ENCODE results near the gene SUMO2. TPM values are rescaled to one million over a fixed set of nuclear protein-coding genes. Genes with fewer than 3 reads are reported as not detected.

SUMO2 gene
- 62.1 TPM for total RNA-seq

DNA sequence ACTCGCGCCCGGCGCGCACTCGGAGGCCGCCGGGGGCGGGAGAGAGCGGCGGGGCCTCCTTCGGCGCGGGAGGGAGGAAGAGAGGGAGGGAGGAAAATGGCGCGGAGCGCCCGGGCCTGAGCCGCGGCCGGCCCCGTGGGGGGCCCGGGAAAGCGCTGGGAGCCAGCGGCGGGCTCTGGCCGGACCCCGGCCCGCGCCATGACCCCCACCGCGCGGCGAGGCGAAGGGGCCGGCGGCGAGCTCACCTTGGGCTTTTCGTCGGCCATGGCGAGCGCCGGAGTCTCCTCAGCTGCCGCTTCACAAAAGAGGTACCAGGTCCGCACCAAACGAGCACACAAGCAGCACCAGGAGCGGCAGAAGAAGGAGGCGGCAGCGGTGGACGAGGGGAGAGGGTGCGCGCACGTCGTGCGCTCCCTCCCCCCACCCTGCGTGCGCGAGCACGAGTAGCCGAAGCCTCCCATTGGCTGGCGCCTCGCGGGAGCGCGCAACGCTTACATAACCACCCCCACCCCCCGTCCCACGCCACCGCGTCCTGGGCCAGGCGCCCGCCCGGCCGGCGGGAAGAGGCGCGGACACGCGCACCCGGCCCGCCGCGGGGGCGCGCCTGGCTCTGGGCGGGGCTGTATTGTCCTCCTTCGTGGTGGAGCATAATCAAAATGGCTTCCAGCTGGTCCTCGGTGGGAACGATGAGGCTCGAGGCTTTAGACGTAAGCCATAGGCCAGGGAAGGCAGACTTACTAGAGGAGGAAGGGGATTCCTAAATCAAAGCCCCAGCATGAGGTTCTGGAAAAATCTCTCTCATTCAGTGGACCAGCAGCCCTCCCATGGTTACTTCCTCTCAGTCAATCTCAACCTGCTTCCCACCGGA lies at the start of gene SUMO2:
TSS of gene SUMO2 (minus strand) at position 391 of the 868 bp plus-strand sequence. CDS start at position 266, 125 bp downstream.
- Histone ChIP-seq H3K9me3 (ENCODE audit: control insufficient read depth in 3 of 3, low read length in 3 of 3) (no peaks in the 10 kb centered on the region), H3K4me3 (ENCODE audit: low read length in 3 of 3) (peak within 1 kb of the TSS; percentile 85 to 92 (median 86)), H3K27me3 (ENCODE audit: control insufficient read depth in 3 of 3, insufficient read depth in 3 of 3, low read length in 3 of 3) (no peaks in the 10 kb centered on the region), H3K4me1 (ENCODE audit: control insufficient read depth in 3 of 3, insufficient read depth in 3 of 3, low read length in 3 of 3) (peaks cover 10 to 24% (median 19%) of the 10 kb centered on the region in 3 donors), H3K27ac (ENCODE audit: low read depth, low read length) (peak within 1 kb of the TSS; percentile 93), H3K9ac (ENCODE audit: low read depth in 1 of 3, low read length in 3 of 3) (peak within 1 kb of the TSS; percentile 80 to 96 (median 95)), H3K36me3 (ENCODE audit: control insufficient read depth in 3 of 3, insufficient read depth in 3 of 3, low read length in 3 of 3) (peaks cover 2 to 13% (median 10%) of the 10 kb centered on the region in 3 donors)

DNA sequence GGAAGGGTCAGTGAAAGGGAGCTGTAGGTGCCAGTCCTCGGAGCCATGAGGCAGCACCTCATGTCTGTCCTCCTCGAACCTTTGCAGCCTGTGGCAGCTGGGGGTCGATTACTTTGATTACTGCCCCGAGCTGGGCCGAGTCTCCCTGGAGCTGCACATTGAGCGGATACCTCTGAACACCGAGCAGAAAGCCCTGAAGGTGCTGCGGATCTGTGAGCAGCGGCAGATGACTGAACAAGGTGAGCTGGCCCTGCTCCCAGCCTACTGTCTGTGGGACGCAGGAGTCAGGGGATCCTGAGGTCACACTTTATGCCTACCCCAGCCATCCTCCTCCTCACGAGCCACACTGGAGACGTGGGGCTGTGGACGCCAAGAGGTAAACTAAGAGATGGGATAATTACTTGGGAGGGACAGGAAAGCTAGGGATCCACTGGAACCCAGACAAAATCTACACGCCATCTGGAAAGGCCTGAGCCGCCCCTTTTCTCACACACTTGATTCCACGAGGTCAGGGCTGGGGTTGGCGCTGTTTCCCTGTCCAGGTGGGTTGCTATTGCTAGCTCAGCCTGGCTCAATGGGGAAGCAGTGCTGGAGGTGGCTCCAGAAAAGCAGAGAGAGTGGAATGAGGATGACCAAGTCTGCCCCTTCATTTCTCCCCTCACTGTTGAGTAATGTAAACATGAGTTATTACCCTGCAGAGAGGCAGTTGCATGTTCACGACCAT lies 49.1 kb upstream of the SUMO2 start:
- H3K9me3 ChIP-seq (ENCODE audit: control insufficient read depth in 3 of 3, low read length in 3 of 3), result no peaks in the 10 kb centered on the region
- no peaks in the 10 kb centered on the region for H3K27me3 ChIP-seq (ENCODE audit: control insufficient read depth in 3 of 3, insufficient read depth in 3 of 3, low read length in 3 of 3)
- H3K36me3 ChIP-seq (ENCODE audit: control insufficient read depth in 3 of 3, insufficient read depth in 3 of 3, low read length in 3 of 3), result peaks cover 60 to 79% (median 68%) of the 10 kb centered on the region in 3 donors
- H3K27ac ChIP-seq (ENCODE audit: low read depth, low read length), result no peak overlapping the region
- no peak overlapping the region for H3K9ac ChIP-seq (ENCODE audit: low read depth in 1 of 3, low read length in 3 of 3)
- no peak overlapping the region for H3K4me3 ChIP-seq (ENCODE audit: low read length in 3 of 3)
- peaks cover 0 to 4% (median 0%) of the 10 kb centered on the region in 3 donors for H3K4me1 ChIP-seq (ENCODE audit: control insufficient read depth in 3 of 3, insufficient read depth in 3 of 3, low read length in 3 of 3)

DNA sequence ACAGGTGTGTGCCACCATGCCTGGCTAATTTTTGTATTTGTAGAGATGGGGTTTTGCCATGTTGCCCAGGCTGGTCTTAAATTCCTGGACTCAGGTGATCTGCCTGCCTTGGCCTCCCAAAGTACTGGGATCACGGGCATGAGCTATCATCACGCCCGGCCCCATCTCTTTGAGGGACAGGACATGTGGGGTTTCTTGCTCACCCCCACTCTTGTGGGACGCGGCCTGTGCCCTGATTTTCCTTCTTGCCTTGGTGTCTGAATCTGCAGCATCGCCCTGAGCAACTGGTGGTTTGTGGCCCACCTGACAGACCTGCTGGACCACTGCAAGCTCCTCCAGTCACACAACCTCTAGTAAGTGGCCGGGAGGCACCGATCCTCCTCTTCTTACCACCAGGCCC lies 48.3 kb upstream of the SUMO2 start:
- H3K36me3 ChIP-seq (ENCODE audit: control insufficient read depth in 3 of 3, insufficient read depth in 3 of 3, low read length in 3 of 3), result peaks cover 62 to 79% (median 70%) of the 10 kb centered on the region in 3 donors
- H3K4me3 ChIP-seq (ENCODE audit: low read length in 3 of 3), result no peak overlapping the region
- H3K9ac ChIP-seq (ENCODE audit: low read depth in 1 of 3, low read length in 3 of 3), result no peak overlapping the region
- H3K27me3 ChIP-seq (ENCODE audit: control insufficient read depth in 3 of 3, insufficient read depth in 3 of 3, low read length in 3 of 3), result no peaks in the 10 kb centered on the region
- no peak overlapping the region for H3K27ac ChIP-seq (ENCODE audit: low read depth, low read length)
- peaks cover 0 to 4% (median 0%) of the 10 kb centered on the region in 3 donors for H3K4me1 ChIP-seq (ENCODE audit: control insufficient read depth in 3 of 3, insufficient read depth in 3 of 3, low read length in 3 of 3)
- H3K9me3 ChIP-seq (ENCODE audit: control insufficient read depth in 3 of 3, low read length in 3 of 3), result no peaks in the 10 kb centered on the region

DNA sequence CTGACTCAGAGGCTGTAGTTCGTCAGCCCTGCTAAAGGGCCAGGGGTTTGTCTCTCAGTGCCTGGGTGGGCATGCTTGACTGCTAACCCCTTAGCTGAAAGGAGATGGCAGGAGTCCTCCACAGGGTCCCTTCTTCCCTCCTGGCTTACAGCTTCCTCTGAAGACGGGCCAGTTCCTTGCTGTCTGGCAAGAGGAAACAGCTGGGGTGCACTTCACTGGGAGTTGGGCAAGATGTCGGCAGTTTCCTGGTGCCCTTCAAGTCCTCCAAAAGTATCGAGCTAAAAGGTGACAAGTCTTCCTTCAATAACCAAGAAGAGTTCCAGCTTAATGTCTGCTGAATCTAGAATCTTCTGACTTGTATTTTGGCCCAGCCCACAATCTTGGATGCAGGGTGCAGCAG lies 46.1 kb upstream of the SUMO2 start:
- Histone ChIP-seq H3K27ac (ENCODE audit: low read depth, low read length) (peak overlapping the region; percentile 32), H3K36me3 (ENCODE audit: control insufficient read depth in 3 of 3, insufficient read depth in 3 of 3, low read length in 3 of 3) (peaks cover 60 to 72% (median 63%) of the 10 kb centered on the region in 3 donors), H3K27me3 (ENCODE audit: control insufficient read depth in 3 of 3, insufficient read depth in 3 of 3, low read length in 3 of 3) (no peaks in the 10 kb centered on the region)

DNA sequence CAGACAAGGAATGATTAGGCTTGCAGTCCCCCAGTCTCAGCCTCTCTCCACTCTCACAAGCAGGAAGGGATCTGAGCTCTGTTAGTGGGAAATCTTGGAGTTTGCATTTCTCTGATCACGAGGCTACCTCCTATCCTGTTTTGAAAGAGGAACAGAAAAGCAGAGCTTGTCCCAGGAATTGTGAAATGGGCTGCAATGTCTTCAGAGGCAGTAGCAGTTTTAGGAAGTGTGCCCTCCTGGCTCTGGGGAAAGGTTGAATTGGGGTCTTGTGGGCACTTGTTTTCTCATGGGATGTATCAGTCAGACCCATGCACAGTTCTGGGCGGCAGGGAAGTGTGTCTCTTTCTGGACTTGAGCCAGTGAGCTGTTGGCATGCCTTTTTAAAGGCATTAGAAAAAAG lies 45.5 kb upstream of the SUMO2 start:
- peaks cover 0 to 4% (median 0%) of the 10 kb centered on the region in 3 donors for H3K4me1 ChIP-seq (ENCODE audit: control insufficient read depth in 3 of 3, insufficient read depth in 3 of 3, low read length in 3 of 3)
- no peak overlapping the region for H3K9ac ChIP-seq (ENCODE audit: low read depth in 1 of 3, low read length in 3 of 3)
- H3K36me3 ChIP-seq (ENCODE audit: control insufficient read depth in 3 of 3, insufficient read depth in 3 of 3, low read length in 3 of 3), result peaks cover 62 to 72% (median 65%) of the 10 kb centered on the region in 3 donors
- H3K27me3 ChIP-seq (ENCODE audit: control insufficient read depth in 3 of 3, insufficient read depth in 3 of 3, low read length in 3 of 3), result no peaks in the 10 kb centered on the region
- H3K27ac ChIP-seq (ENCODE audit: low read depth, low read length), result peak overlapping the region; percentile 21
- no peaks in the 10 kb centered on the region for H3K9me3 ChIP-seq (ENCODE audit: control insufficient read depth in 3 of 3, low read length in 3 of 3)
- H3K4me3 ChIP-seq (ENCODE audit: low read length in 3 of 3), result no peak overlapping the region

More for the DNA sequence above, 46.1 kb upstream of the SUMO2 start:
- peaks cover 0 to 4% (median 0%) of the 10 kb centered on the region in 3 donors for H3K4me1 ChIP-seq (ENCODE audit: control insufficient read depth in 3 of 3, insufficient read depth in 3 of 3, low read length in 3 of 3)
- no peak overlapping the region for H3K4me3 ChIP-seq (ENCODE audit: low read length in 3 of 3)
- H3K9ac ChIP-seq (ENCODE audit: low read depth in 1 of 3, low read length in 3 of 3), result no peak overlapping the region
- H3K9me3 ChIP-seq (ENCODE audit: control insufficient read depth in 3 of 3, low read length in 3 of 3), result no peaks in the 10 kb centered on the region

DNA sequence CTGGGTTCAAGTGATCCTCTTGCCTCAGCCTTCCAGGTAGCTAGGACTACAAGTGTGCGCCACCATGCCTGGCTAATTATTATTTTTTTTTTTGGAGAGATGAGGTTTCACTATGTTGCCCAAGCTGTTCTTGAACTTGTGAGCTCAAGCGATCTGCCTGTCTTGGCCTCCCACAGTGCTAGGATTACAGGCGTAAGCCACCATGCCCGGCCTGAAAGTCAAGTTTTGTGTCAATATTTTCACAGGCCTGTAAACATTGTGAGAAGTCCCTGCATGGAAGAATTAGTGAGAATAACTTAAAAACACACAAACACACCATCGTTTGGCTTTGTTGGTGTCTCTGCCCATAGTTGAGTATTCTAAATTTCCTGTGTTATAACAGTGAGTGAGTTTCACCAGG lies 45.0 kb upstream of the SUMO2 start:
- Histone ChIP-seq H3K9me3 (ENCODE audit: control insufficient read depth in 3 of 3, low read length in 3 of 3) (no peaks in the 10 kb centered on the region), H3K4me3 (ENCODE audit: low read length in 3 of 3) (no peak overlapping the region), H3K4me1 (ENCODE audit: control insufficient read depth in 3 of 3, insufficient read depth in 3 of 3, low read length in 3 of 3) (peaks cover 0 to 4% (median 0%) of the 10 kb centered on the region in 3 donors), H3K36me3 (ENCODE audit: control insufficient read depth in 3 of 3, insufficient read depth in 3 of 3, low read length in 3 of 3) (peaks cover 59 to 71% (median 61%) of the 10 kb centered on the region in 3 donors), H3K9ac (ENCODE audit: low read depth in 1 of 3, low read length in 3 of 3) (no peak overlapping the region), H3K27me3 (ENCODE audit: control insufficient read depth in 3 of 3, insufficient read depth in 3 of 3, low read length in 3 of 3) (no peaks in the 10 kb centered on the region), H3K27ac (ENCODE audit: low read depth, low read length) (no peak overlapping the region)

DNA sequence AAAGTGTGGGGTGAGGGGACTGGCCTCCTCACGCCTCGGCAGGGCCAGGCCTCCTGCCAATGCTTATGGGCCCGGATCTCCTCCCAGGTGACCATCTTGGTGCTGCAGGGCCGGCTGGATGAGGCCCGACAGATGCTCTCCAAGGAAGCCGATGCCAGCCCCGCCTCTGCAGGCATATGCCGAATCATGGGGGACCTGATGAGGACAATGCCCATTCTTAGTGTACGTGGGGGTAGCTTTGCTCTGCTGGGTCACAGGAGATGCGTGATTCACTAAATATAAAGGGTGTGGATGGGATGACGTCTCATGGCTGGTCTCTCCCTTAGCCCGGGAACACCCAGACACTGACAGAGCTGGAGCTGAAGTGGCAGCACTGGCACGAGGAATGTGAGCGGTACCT lies 42.3 kb upstream of the SUMO2 start:
- Histone ChIP-seq H3K9ac (ENCODE audit: low read depth in 1 of 3, low read length in 3 of 3) (no peak overlapping the region), H3K4me3 (ENCODE audit: low read length in 3 of 3) (no peak overlapping the region), H3K36me3 (ENCODE audit: control insufficient read depth in 3 of 3, insufficient read depth in 3 of 3, low read length in 3 of 3) (peaks cover 41 to 57% (median 45%) of the 10 kb centered on the region in 3 donors), H3K27me3 (ENCODE audit: control insufficient read depth in 3 of 3, insufficient read depth in 3 of 3, low read length in 3 of 3) (no peaks in the 10 kb centered on the region), H3K9me3 (ENCODE audit: control insufficient read depth in 3 of 3, low read length in 3 of 3) (no peaks in the 10 kb centered on the region), H3K4me1 (ENCODE audit: control insufficient read depth in 3 of 3, insufficient read depth in 3 of 3, low read length in 3 of 3) (peaks cover 0 to 4% (median 0%) of the 10 kb centered on the region in 3 donors), H3K27ac (ENCODE audit: low read depth, low read length) (no peak overlapping the region)

DNA sequence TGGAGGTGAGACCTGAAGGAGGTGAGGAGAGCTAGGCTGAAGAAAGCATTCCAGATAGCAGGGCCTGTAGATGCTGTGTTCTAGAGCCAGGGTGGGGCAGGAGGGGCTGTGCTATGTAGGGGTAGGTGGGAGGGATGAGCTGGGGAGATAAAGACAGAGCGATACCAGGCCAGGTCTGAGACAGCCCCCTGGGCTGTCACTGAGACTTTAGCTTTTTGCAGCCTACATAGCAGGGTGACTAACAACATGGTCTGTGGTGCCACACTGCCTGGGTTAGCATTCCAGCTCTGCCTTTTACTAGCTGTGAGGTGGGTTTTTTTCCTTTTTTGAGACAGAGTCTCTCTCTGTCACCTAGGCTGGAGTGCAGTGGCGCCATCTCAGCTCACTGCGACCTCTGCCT lies 37.1 kb upstream of the SUMO2 start:
- no peak overlapping the region for H3K27ac ChIP-seq (ENCODE audit: low read depth, low read length)
- no peaks in the 10 kb centered on the region for H3K4me1 ChIP-seq (ENCODE audit: control insufficient read depth in 3 of 3, insufficient read depth in 3 of 3, low read length in 3 of 3)
- no peaks in the 10 kb centered on the region for H3K9me3 ChIP-seq (ENCODE audit: control insufficient read depth in 3 of 3, low read length in 3 of 3)
- H3K36me3 ChIP-seq (ENCODE audit: control insufficient read depth in 3 of 3, insufficient read depth in 3 of 3, low read length in 3 of 3), result peaks cover 44 to 53% (median 51%) of the 10 kb centered on the region in 3 donors
- no peaks in the 10 kb centered on the region for H3K27me3 ChIP-seq (ENCODE audit: control insufficient read depth in 3 of 3, insufficient read depth in 3 of 3, low read length in 3 of 3)
- no peak overlapping the region for H3K9ac ChIP-seq (ENCODE audit: low read depth in 1 of 3, low read length in 3 of 3)
- no peak overlapping the region for H3K4me3 ChIP-seq (ENCODE audit: low read length in 3 of 3)

DNA sequence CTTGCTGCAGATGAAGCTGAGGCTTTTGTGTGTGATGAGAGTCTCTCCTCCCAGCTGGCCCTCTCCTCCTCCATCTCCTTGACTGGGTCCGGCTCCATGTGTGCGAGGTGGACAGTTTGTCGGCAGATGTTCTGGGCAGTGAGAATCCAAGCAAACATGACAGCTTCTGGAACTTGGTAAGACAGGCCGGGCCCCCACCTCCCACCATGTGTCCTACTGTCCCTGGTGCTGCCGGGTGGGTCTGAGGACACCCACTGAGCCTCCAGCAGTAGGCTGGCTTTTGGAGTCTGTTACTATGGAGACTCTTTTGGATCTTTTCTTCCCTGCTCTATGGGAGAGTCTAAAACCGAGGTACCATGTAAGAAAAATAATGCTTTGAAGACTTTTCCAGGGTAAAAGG lies 35.4 kb upstream of the SUMO2 start:
- H3K4me1 ChIP-seq (ENCODE audit: control insufficient read depth in 3 of 3, insufficient read depth in 3 of 3, low read length in 3 of 3), result no peaks in the 10 kb centered on the region
- no peak overlapping the region for H3K27ac ChIP-seq (ENCODE audit: low read depth, low read length)
- H3K9me3 ChIP-seq (ENCODE audit: control insufficient read depth in 3 of 3, low read length in 3 of 3), result no peaks in the 10 kb centered on the region
- no peak overlapping the region for H3K9ac ChIP-seq (ENCODE audit: low read depth in 1 of 3, low read length in 3 of 3)
- H3K4me3 ChIP-seq (ENCODE audit: low read length in 3 of 3), result no peak overlapping the region
- no peaks in the 10 kb centered on the region for H3K27me3 ChIP-seq (ENCODE audit: control insufficient read depth in 3 of 3, insufficient read depth in 3 of 3, low read length in 3 of 3)
- H3K36me3 ChIP-seq (ENCODE audit: control insufficient read depth in 3 of 3, insufficient read depth in 3 of 3, low read length in 3 of 3), result peaks cover 46 to 61% (median 60%) of the 10 kb centered on the region in 3 donors

DNA sequence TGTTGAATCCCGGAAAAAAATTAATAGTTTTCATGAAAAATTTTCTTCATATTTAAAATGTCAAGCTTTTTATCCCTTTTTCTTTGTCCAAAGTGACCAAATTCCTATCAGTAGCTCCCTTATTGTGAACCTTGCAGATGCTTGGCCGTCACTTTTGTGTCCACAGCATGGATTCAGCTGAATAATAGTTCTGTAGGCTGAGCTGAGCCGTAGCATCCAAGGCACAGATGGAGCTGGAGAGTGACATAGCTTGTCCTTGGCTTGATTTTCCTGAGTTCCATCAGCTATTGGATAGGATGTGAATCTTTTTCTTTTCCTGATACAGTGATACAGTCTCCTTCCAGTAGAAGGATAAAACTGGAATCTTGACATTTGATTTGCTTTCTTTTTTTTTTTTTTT lies 26.3 kb upstream of the SUMO2 start:
- no peaks in the 10 kb centered on the region for H3K27me3 ChIP-seq (ENCODE audit: control insufficient read depth in 3 of 3, insufficient read depth in 3 of 3, low read length in 3 of 3)
- H3K4me3 ChIP-seq (ENCODE audit: low read length in 3 of 3), result no peak overlapping the region
- peaks cover 24 to 41% (median 40%) of the 10 kb centered on the region in 3 donors for H3K36me3 ChIP-seq (ENCODE audit: control insufficient read depth in 3 of 3, insufficient read depth in 3 of 3, low read length in 3 of 3)
- no peak overlapping the region for H3K9ac ChIP-seq (ENCODE audit: low read depth in 1 of 3, low read length in 3 of 3)
- H3K27ac ChIP-seq (ENCODE audit: low read depth, low read length), result no peak overlapping the region
- H3K9me3 ChIP-seq (ENCODE audit: control insufficient read depth in 3 of 3, low read length in 3 of 3), result no peaks in the 10 kb centered on the region
- H3K4me1 ChIP-seq (ENCODE audit: control insufficient read depth in 3 of 3, insufficient read depth in 3 of 3, low read length in 3 of 3), result peaks cover 4 to 14% (median 7%) of the 10 kb centered on the region in 3 donors

Data from skeletal muscle tissue (tissue), 4 donors.